GM10266 (cell line): ENCODE data around the gene MMAA.
"Not testable (repeated sequence)": the region's sequence is repeated elsewhere in the genome, so short reads cannot be mapped to it uniquely, and the experiment has no call there.

Experiments
- DNase-seq: peaks from one replicate; pipeline ENCODE4 v3.0.0; 2012; ENCODE audit errors: extremely low spot score
- CTCF ChIP-seq: IDR thresholded peaks from 2 replicates; pipeline ENCODE4 v1.5.1; 2012; ENCODE audit warnings: mild to moderate bottlenecking, low read depth; ENCODE audit not compliant: control insufficient read depth, insufficient read depth; ENCODE audit errors: missing control alignments

The MMAA gene

GRCh38 chr4:145690610-145691009 lies 71.4 kb downstream of the MMAA start:
- no peak for TF ChIP-seq CTCF
- no peak for DNase-seq

- not testable (repeated sequence) for DNase-seq
These were observed 72.2 kb downstream of the MMAA start for GRCh38 chr4:145691416-145691815.

- no peak for TF ChIP-seq CTCF
- DNase-seq, result no peak
These were observed 75.7 kb downstream of the MMAA start for GRCh38 chr4:145694929-145695328.

- DNase-seq, result no peak
- no peak for TF ChIP-seq CTCF
These were observed 78.1 kb downstream of the MMAA start for GRCh38 chr4:145697332-145697731.

GRCh38 chr4:145698507-145698906 lies 79.3 kb downstream of the MMAA start:
- TF ChIP-seq CTCF, result no peak
- DNase-seq, result no peak

- DNase-seq, result no peak
- no peak for TF ChIP-seq CTCF
These were observed 84.8 kb downstream of the MMAA start for GRCh38 chr4:145703850-145704497.

- TF ChIP-seq CTCF, result no peak
- DNase-seq, result no peak
These were observed 90.2 kb downstream of the MMAA start for GRCh38 chr4:145709336-145709735.
